Trophoblast cell (in vitro differentiated cells and primary cell): Measurements from ENCODE around the gene RPS21.

Experiments
- DNase-seq, 2 donors: peaks; one replicate each; pipeline ENCODE4 v3.0.0-alpha.2; 2016
- H2AFZ ChIP-seq: 2 replicates; pipeline ENCODE4 v1.6.1; 2013; ENCODE audit warnings: low read length, moderate library complexity, mild to moderate bottlenecking; ENCODE audit not compliant: insufficient read depth, poor library complexity
- H2AK5ac ChIP-seq: 2 replicates; pipeline ENCODE4 v1.6.1; 2013; ENCODE audit warnings: mild to moderate bottlenecking, low read length
- H2BK120ac ChIP-seq: 2 replicates; pipeline ENCODE4 v1.6.1; 2013; ENCODE audit warnings: low read length, mild to moderate bottlenecking, moderate library complexity; ENCODE audit not compliant: insufficient read depth, poor library complexity
- H2BK12ac ChIP-seq: 2 replicates; pipeline ENCODE4 v1.6.1; 2013; ENCODE audit warnings: mild to moderate bottlenecking, low read length, moderate library complexity
- H2BK5ac ChIP-seq: 2 replicates; pipeline ENCODE4 v1.6.1; 2013; ENCODE audit warnings: low read length, low read depth, moderate library complexity, mild to moderate bottlenecking; ENCODE audit not compliant: poor library complexity
- H3K14ac ChIP-seq: 2 replicates; pipeline ENCODE4 v1.6.1; 2013; ENCODE audit warnings: mild to moderate bottlenecking, low read length
- H3K18ac ChIP-seq: 2 replicates; pipeline ENCODE4 v1.6.1; 2013; ENCODE audit warnings: mild to moderate bottlenecking, low read length
- H3K23ac ChIP-seq: 2 replicates; pipeline ENCODE4 v1.6.1; 2013; ENCODE audit warnings: low read length
- H3K27ac ChIP-seq: 2 replicates; pipeline ENCODE4 v1.5.1; 2013; ENCODE audit warnings: low read depth, mild to moderate bottlenecking, inconsistent platforms, low read length, moderate library complexity
- H3K27me3 ChIP-seq: 2 replicates; pipeline ENCODE4 v1.6.1; 2013; ENCODE audit warnings: inconsistent platforms, mild to moderate bottlenecking, low read length, moderate library complexity; ENCODE audit not compliant: insufficient read depth
- H3K36me3 ChIP-seq, 2 experiments: 1 replicate in 1 of 2; 2 replicates in 1 of 2; pipeline ENCODE4 v1.6.1; 2013; ENCODE audit warnings: low read length in 2 of 2, mild to moderate bottlenecking in 2 of 2, moderate library complexity in 1 of 2; ENCODE audit not compliant: insufficient read depth in 2 of 2, control insufficient read depth in 1 of 2
- H3K4ac ChIP-seq: 2 replicates; pipeline ENCODE4 v1.6.1; 2013; ENCODE audit warnings: low read depth, mild to moderate bottlenecking, low read length, moderate library complexity
- H3K4me1 ChIP-seq, 2 experiments: 1 replicate in 1 of 2; 2 replicates in 1 of 2; pipeline ENCODE4 v1.6.1; 2013; ENCODE audit warnings: low read length in 2 of 2, mild to moderate bottlenecking in 2 of 2, moderate library complexity in 1 of 2; ENCODE audit not compliant: insufficient read depth in 2 of 2, control insufficient read depth in 1 of 2
- H3K4me2 ChIP-seq: 2 replicates; pipeline ENCODE4 v1.6.1; 2013; ENCODE audit warnings: inconsistent platforms, mild to moderate bottlenecking, low read length, moderate library complexity
- H3K4me3 ChIP-seq: 2 replicates; pipeline ENCODE4 v1.5.1; 2013; ENCODE audit warnings: mild to moderate bottlenecking, low read depth, low read length, inconsistent platforms
- H3K79me1 ChIP-seq: one replicate; pipeline ENCODE4 v1.6.1; 2013; ENCODE audit warnings: low read length
- H3K79me2 ChIP-seq: 2 replicates; pipeline ENCODE4 v1.6.1; 2013; ENCODE audit warnings: low read length, mild to moderate bottlenecking; ENCODE audit not compliant: control insufficient read depth, insufficient read depth, poor library complexity
- H3K9ac ChIP-seq: 2 replicates; pipeline ENCODE4 v1.6.1; 2013; ENCODE audit warnings: mild to moderate bottlenecking, low read length
- H3K9me3 ChIP-seq: 2 replicates; pipeline ENCODE4 v1.6.1; 2013; ENCODE audit warnings: low read depth, mild to moderate bottlenecking, control low read depth, inconsistent platforms, low read length; ENCODE audit not compliant: insufficient read depth
- H4K12ac ChIP-seq: 2 replicates; pipeline ENCODE4 v1.6.1; 2013; ENCODE audit warnings: low read depth, mild to moderate bottlenecking, low read length, moderate library complexity
- H4K8ac ChIP-seq: 2 replicates; pipeline ENCODE4 v1.6.1; 2013; ENCODE audit warnings: low read depth, mild to moderate bottlenecking, low read length, moderate library complexity
- H4K91ac ChIP-seq: one replicate; pipeline ENCODE4 v1.6.1; 2013; ENCODE audit warnings: low read depth, mild to moderate bottlenecking, low read length, moderate library complexity
- WGBS: extraction: QIAGEN DNeasy Blood & Tissue Kit; methylation state at CpG from one replicate; pipeline ENCODE4 v1.1.7; 2013; ENCODE audit warnings: missing lambda C conversion rate; ENCODE audit not compliant: insufficient read length, insufficient coverage; ENCODE audit errors: extremely low coverage; 5-methylcytosine and 5-hydroxymethylcytosine counted together

Gene RPS21

DNA sequence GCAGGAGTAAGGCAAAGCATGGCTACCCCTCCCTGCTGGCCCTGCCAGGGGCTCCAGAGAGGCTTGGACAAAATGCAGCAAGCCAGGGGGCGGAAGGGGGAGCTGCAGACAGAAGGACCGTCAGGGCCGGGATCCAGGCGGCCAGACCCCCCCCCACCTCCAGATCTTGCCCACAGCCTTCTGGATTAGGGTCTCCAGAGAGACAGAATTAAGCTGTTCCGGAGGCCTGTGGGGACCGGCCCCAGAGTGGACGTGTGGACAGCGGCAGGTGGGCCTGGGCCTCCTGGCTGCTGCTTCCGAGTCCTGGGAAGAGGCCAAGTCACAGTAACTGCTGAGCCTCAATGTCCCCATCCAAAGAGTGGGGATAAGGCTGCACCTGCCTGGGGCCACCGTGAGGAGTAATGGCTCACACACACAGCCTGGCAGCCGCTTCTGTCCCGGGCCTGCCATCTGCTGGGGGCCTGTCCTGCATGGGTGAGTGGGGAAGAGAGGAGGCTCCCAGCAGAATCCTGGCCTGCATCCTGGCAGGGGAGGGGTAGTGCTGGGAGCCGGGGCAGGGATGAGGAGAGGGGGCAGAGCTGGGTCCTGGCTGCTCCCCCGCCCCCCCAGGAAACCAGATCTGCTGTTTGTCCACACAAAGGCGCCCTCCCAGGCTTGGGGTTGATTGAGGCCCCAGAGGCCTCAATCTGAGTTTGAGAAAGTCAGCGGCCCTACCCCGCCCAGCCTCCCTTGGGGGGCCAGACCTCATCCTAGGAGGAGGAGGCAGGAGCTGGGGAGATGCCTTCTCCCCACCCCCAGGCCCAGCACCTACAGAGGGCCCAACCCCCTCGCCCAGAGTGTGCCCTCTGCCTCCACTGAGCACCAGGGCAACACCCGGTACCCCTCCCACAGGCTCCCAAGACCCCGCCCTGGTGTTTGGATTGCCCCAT lies 23.6 kb upstream of the RPS21 start:
- Histone ChIP-seq H2BK12ac (no peak overlapping the region), H2AFZ (no peak overlapping the region), H3K9ac (no peak overlapping the region), H3K4me1 (peaks cover 50 to 64% of the 10 kb centered on the region in 2 experiments), H3K4me2 (no peak overlapping the region), H3K4me3 (no peak overlapping the region), H3K18ac (no peak overlapping the region), H3K9me3 (peaks cover 2% of the 10 kb centered on the region), H3K79me1 (peaks cover 38% of the 10 kb centered on the region), H3K27ac (peak overlapping the region; percentile 5), H2BK120ac (no peak overlapping the region), H3K27me3 (no peaks in the 10 kb centered on the region), H4K12ac (no peak overlapping the region), H3K14ac (no peak overlapping the region), H3K36me3 (peaks cover 26 to 32% of the 10 kb centered on the region in 2 experiments), H3K79me2 (peaks cover 57% of the 10 kb centered on the region), H4K8ac (no peak overlapping the region), H2AK5ac (no peak overlapping the region), H4K91ac (no peak overlapping the region), H2BK5ac (no peak overlapping the region), H3K4ac (peak overlapping the region; percentile 61), H3K23ac (no peak overlapping the region)
- DNase-seq: no peak
- WGBS: no CpG with 5 or more reads among the region's 20 CpGs

DNA sequence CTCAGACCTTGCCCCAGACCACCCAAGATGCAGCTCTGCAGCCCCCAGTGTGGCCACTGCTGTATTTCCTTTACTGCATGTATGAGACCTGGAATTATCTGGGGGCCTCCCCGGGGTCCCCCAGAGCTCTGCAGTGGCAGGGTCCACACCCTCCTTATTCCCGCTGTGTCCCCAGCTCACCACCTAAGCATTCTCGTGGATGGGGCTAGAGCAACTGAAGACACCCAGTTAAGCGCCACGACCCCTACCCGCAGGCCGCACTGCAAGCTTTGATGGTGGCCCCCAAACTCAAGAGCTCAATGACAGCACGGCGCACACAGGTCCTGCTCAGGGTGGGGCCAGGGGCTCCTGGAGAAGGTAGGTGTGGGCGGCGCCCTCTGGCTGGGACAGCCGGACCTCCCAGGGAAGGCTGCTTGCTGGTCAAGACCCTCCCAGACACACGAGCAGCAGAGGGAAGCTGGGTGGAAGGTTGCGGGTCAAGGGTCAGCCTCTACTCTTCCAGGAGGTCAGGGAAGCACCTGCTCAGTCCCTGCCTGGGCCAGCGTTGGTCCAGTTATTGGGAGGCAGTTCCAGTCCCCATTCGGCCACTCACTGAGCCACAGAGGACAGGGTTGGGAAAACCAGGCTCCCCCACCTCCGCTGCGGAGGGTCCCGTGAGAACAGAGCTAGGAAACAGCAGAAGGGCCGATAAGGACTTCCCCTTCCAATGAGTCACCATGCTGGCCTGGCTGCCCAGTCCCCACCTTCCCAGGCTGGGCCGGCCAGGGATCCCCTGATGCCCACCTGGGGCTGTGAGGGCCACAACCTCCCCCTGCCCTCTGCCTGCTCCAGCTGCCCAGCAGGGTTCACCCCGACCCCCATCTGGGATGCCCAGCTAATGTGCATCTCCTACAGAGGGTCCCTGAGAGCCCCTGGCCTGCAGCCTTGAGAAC lies 22.7 kb upstream of the RPS21 start:
- no peak overlapping the region for H3K9ac ChIP-seq
- H3K27me3 ChIP-seq: no peaks in the 10 kb centered on the region
- no peak overlapping the region for H4K8ac ChIP-seq
- H2AK5ac ChIP-seq: peak overlapping the region; percentile 45
- H3K4me1 ChIP-seq: peaks cover 59 to 72% of the 10 kb centered on the region in 2 experiments
- no CpG with 5 or more reads among the region's 22 CpGs for WGBS
- H3K4me3 ChIP-seq: peak overlapping the region; percentile 39
- H3K4me2 ChIP-seq: peak overlapping the region; percentile 25
- peak overlapping the region; percentile 8 for H2AFZ ChIP-seq
- no peak overlapping the region for H3K27ac ChIP-seq
- peak in 1 of 2 donors; percentile 38 for DNase-seq
- peaks cover 46% of the 10 kb centered on the region for H3K79me1 ChIP-seq
- H3K4ac ChIP-seq: peak overlapping the region; percentile 78
- peak overlapping the region; percentile 8 for H2BK120ac ChIP-seq
- peak overlapping the region; percentile 13 for H4K91ac ChIP-seq
- no peak overlapping the region for H3K23ac ChIP-seq
- peak overlapping the region; percentile 33 for H3K18ac ChIP-seq
- H3K14ac ChIP-seq: peak overlapping the region; percentile 24
- H3K36me3 ChIP-seq: peaks cover 19 to 23% of the 10 kb centered on the region in 2 experiments
- H2BK5ac ChIP-seq: no peak overlapping the region
- peaks cover 50% of the 10 kb centered on the region for H3K79me2 ChIP-seq
- H3K9me3 ChIP-seq: peaks cover 2% of the 10 kb centered on the region
- H2BK12ac ChIP-seq: no peak overlapping the region
- H4K12ac ChIP-seq: no peak overlapping the region

DNA sequence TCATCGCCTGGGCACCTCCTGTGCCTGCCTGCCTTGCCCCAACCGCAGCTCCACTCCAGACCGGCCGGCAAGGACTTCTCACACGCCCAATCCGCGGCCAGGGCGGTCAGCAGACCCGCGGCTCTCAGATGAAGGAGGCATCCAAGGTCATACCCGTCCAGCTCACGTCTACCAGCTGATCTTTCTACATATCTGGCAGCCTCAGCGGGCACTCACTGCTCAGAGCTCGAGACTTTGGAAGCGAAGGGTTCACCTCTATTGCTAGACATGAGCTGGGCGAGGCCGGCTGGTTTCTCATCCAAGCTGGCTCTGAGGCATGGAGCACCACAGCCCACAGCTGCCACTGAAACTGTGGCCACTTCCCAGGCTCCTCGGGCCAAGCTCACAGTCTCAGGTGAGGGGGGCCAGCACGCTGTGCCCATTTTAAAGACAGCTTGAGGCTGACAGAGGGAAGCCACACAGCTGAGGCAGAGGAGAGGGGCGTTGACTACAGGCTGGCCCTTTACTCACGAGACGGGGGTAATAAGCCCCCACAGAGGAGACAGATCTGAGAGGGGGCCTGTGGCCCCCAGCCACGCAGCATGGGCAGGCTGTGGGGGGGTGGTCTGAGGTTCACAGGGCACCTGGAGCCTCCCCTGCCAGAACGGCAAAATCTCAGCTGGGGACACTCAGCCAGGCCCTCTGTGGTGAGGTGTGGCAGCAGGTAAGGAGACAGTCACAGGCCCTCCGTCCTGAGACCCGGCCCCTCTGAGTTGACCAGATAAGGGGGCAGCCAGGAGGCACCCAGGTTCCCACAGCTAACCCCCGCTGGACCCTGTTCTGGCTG lies 21.8 kb upstream of the RPS21 start:
- no peaks in the 10 kb centered on the region for H3K27me3 ChIP-seq
- H3K9me3 ChIP-seq: peaks cover 2% of the 10 kb centered on the region
- no peak overlapping the region for H3K9ac ChIP-seq
- peaks cover 68 to 82% of the 10 kb centered on the region in 2 experiments for H3K4me1 ChIP-seq
- no CpG with 5 or more reads among the region's 27 CpGs for WGBS
- H3K79me1 ChIP-seq: peaks cover 52% of the 10 kb centered on the region
- H3K36me3 ChIP-seq: peaks cover 18 to 19% of the 10 kb centered on the region in 2 experiments
- peak overlapping the region; percentile 47 for H3K14ac ChIP-seq
- peak overlapping the region; percentile 29 for H4K91ac ChIP-seq
- H2AFZ ChIP-seq: no peak overlapping the region
- H3K4me2 ChIP-seq: peak overlapping the region; percentile 54
- peak overlapping the region; percentile 11 for H4K12ac ChIP-seq
- H2AK5ac ChIP-seq: peak overlapping the region; percentile 51
- H3K4ac ChIP-seq: peak overlapping the region; percentile 78
- H3K27ac ChIP-seq: peak overlapping the region; percentile 30
- H4K8ac ChIP-seq: peak overlapping the region; percentile 40
- H3K79me2 ChIP-seq: peaks cover 45% of the 10 kb centered on the region
- H2BK12ac ChIP-seq: peak overlapping the region; percentile 38
- H3K4me3 ChIP-seq: no peak overlapping the region
- peak overlapping the region; percentile 54 for H2BK120ac ChIP-seq
- peak overlapping the region; percentile 27 for H3K18ac ChIP-seq
- DNase-seq: peak; percentile 40 to 59
- peak overlapping the region; percentile 23 for H2BK5ac ChIP-seq
- H3K23ac ChIP-seq: no peak overlapping the region
